ENCODE data around the gene BOK.

GRCh38 chr2:241584436-241584835, 25.9 kb downstream of the BOK start:
- TF ChIP-seq EZH2phosphoT487 (IDR thresholded peaks at IDR 0.05; ENCODE audit: borderline replicate concordance, low read length): no peak
- no peak for TF ChIP-seq EZH2 (IDR thresholded peaks at IDR 0.05; ENCODE audit: low read length, unreplicated experiment)

Measured in PC-3 (cell line).